ENCODE measurements around the gene PARG.
"Not testable (repeated sequence)": the region's sequence is repeated elsewhere in the genome, so short reads cannot be mapped to it uniquely, and the experiment has no call there.

- TF ChIP-seq, protein P1, sequence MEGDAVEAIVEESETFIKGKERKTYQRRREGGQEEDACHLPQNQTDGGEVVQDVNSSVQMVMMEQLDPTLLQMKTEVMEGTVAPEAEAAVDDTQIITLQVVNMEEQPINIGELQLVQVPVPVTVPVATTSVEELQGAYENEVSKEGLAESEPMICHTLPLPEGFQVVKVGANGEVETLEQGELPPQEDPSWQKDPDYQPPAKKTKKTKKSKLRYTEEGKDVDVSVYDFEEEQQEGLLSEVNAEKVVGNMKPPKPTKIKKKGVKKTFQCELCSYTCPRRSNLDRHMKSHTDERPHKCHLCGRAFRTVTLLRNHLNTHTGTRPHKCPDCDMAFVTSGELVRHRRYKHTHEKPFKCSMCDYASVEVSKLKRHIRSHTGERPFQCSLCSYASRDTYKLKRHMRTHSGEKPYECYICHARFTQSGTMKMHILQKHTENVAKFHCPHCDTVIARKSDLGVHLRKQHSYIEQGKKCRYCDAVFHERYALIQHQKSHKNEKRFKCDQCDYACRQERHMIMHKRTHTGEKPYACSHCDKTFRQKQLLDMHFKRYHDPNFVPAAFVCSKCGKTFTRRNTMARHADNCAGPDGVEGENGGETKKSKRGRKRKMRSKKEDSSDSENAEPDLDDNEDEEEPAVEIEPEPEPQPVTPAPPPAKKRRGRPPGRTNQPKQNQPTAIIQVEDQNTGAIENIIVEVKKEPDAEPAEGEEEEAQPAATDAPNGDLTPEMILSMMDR (IDR thresholded peaks at IDR 0.05), result not testable (repeated sequence)
- TF ChIP-seq EZH2phosphoT487, EZH2 (IDR thresholded peaks at IDR 0.05): not testable (repeated sequence)
Measured at GRCh38 chr10:49971466-49971865, 29.6 kb upstream of the PARG start.

Data from neural progenitor cell (in vitro differentiated cells).